Measurements from ENCODE around the gene PGGT1B.

DNA sequence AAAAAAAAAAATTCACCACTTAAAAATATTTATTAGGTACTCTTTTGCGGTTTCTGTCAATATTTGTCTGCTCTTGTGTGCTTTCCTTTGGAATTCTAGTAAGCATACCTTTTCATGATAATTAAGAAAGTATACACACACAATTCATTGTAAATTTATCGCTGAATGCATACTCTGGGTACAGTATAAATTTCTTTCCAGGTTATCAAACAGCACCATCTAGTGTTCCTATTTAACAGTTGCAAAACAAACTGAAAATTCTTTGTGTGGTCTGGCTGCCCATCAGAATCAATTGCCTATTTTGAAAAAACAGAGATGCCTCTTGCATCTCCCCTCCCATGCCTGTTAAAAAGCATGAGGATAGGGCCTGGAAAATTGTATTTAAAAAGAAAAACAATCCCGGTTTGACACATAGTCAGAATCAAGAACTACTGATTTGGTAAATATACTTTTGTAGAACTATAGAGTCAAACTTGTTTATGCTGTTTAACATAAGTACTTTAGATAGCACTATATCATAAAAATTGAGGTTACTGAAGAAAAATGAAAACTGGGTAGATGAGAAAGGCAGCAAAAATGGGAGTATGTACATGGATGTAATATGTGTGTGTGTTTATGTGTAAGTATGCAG, 16.2 kb downstream of the PGGT1B start:
- TF ChIP-seq, protein P1, sequence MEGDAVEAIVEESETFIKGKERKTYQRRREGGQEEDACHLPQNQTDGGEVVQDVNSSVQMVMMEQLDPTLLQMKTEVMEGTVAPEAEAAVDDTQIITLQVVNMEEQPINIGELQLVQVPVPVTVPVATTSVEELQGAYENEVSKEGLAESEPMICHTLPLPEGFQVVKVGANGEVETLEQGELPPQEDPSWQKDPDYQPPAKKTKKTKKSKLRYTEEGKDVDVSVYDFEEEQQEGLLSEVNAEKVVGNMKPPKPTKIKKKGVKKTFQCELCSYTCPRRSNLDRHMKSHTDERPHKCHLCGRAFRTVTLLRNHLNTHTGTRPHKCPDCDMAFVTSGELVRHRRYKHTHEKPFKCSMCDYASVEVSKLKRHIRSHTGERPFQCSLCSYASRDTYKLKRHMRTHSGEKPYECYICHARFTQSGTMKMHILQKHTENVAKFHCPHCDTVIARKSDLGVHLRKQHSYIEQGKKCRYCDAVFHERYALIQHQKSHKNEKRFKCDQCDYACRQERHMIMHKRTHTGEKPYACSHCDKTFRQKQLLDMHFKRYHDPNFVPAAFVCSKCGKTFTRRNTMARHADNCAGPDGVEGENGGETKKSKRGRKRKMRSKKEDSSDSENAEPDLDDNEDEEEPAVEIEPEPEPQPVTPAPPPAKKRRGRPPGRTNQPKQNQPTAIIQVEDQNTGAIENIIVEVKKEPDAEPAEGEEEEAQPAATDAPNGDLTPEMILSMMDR (IDR thresholded peaks at IDR 0.05; ENCODE audit: poor library complexity, severe bottlenecking), result peak; percentile 82
- no peak for TF ChIP-seq TAF1 (IDR thresholded peaks at IDR 0.05; ENCODE audit: low read depth)
- TF ChIP-seq EZH2 (IDR thresholded peaks at IDR 0.05; ENCODE audit: borderline replicate concordance, insufficient read depth, low read length, poor library complexity, severe bottlenecking), result no peak
- no peak for TF ChIP-seq MXI1 (conservative IDR thresholded peaks at IDR 0.05; ENCODE audit: poor library complexity, severe bottlenecking)
- peak; percentile 87 for TF ChIP-seq RAD21 (conservative IDR thresholded peaks at IDR 0.05)

Measured in neural cell (in vitro differentiated cells).